Subcutaneous preadipocyte (primary cell): ENCODE measurements around the gene MSL2. TPM values are rescaled to one million over a fixed set of nuclear protein-coding genes. Genes with fewer than 3 reads are reported as not detected.

ENCODE experiments used
- total RNA-seq: library from RNA; depleted of rRNA; stranded (reverse); fragments of >200 nt; gene quantifications from 2 replicates; pipeline ENCODE4 v1.2.3, GENCODE V29; 2012

The MSL2 gene
- total RNA-seq = 11.4 and 17.0 TPM in 2 replicates

DNA sequence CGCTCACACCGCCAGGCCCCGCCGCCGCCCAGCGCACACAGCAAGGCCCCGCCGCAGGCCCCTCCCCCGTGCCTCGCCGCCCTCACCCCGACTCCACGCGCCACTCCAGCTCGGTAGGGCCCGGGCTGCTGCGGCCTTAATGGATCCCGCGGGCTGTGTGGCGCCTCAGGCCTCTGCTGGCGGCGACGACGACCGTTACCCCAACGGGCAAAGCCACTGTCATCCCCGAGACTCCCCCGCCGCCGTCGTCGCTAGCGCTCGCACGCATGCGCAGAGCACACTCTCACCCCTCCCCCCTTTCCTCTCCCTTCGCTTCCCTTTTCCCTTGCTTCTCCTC lies at the start of gene MSL2:
Gene MSL2 (minus strand): TSS at position 272 of the 337 bp plus-strand sequence. CDS start 1,222 bp downstream, outside the sequence.

Other genes with a start within 250 kb of the MSL2 start
- gene PPP2R3A, start 230.6 kb downstream of the MSL2 start, total RNA-seq = 15.8 and 23.5 TPM in 2 replicates
- 38.9 and 57.9 TPM in 2 replicates for gene PCCB, start 54.0 kb upstream of the MSL2 start, total RNA-seq